Stomach (tissue), 4 donors: ENCODE results near the gene CCDC85A.

ENCODE experiments used
- CTCF ChIP-seq, 7 experiments: fragments of 450-650 bp in 4 of 7; fragments of 200-600 bp in 3 of 7; sonication (generic) in 3 of 7; IDR thresholded peaks; one replicate each; pipeline ENCODE4 v1.5.1; 2016 to 2019; ENCODE audit warnings: antibody characterized with exemption in 7 of 7, control low read depth in 2 of 7, mild to moderate bottlenecking in 1 of 7
- POLR2A ChIP-seq, 4 donors: fragments of 450-650 bp; IDR thresholded peaks; one replicate each; pipeline ENCODE4 v1.6.1; 2016; ENCODE audit warnings: antibody characterized with exemption in 4 of 4, control low read depth in 2 of 4, mild to moderate bottlenecking in 1 of 4, moderate library complexity in 1 of 4
- POLR2AphosphoS5 ChIP-seq, 3 donors: sonication (generic); formaldehyde crosslinking; IDR thresholded peaks; one replicate each; pipeline ENCODE4 v1.6.1; 2016; ENCODE audit warnings: antibody characterized with exemption in 3 of 3

GRCh38 chr2:56316011-56316410, 132.2 kb downstream of the CCDC85A start:
- TF ChIP-seq POLR2A (IDR thresholded peaks at IDR 0.05): no peak
- TF ChIP-seq CTCF (IDR thresholded peaks at IDR 0.05): no peak
- TF ChIP-seq POLR2AphosphoS5 (IDR thresholded peaks at IDR 0.05): no peak
